Rectal smooth muscle tissue (tissue), 1 donor: Measurements from ENCODE around the gene NPHS1.

ENCODE experiments used
- H3K27ac ChIP-seq: one replicate; pipeline ENCODE4 v1.7.0; 2013; ENCODE audit warnings: low read depth, low read length, inconsistent platforms
- H3K27me3 ChIP-seq: one replicate; pipeline ENCODE4 v1.7.0; 2013; ENCODE audit warnings: low read length; ENCODE audit not compliant: control insufficient read depth, insufficient read depth
- H3K36me3 ChIP-seq: one replicate; pipeline ENCODE4 v1.7.0; 2013; ENCODE audit warnings: low read length; ENCODE audit not compliant: control insufficient read depth, insufficient read depth
- H3K4me1 ChIP-seq: one replicate; pipeline ENCODE4 v1.7.0; 2013; ENCODE audit warnings: low read length; ENCODE audit not compliant: control insufficient read depth, insufficient read depth
- H3K4me3 ChIP-seq: one replicate; pipeline ENCODE4 v1.7.0; 2013; ENCODE audit warnings: low read length
- H3K9ac ChIP-seq: one replicate; pipeline ENCODE4 v1.7.0; 2013; ENCODE audit warnings: low read length

Gene NPHS1

DNA sequence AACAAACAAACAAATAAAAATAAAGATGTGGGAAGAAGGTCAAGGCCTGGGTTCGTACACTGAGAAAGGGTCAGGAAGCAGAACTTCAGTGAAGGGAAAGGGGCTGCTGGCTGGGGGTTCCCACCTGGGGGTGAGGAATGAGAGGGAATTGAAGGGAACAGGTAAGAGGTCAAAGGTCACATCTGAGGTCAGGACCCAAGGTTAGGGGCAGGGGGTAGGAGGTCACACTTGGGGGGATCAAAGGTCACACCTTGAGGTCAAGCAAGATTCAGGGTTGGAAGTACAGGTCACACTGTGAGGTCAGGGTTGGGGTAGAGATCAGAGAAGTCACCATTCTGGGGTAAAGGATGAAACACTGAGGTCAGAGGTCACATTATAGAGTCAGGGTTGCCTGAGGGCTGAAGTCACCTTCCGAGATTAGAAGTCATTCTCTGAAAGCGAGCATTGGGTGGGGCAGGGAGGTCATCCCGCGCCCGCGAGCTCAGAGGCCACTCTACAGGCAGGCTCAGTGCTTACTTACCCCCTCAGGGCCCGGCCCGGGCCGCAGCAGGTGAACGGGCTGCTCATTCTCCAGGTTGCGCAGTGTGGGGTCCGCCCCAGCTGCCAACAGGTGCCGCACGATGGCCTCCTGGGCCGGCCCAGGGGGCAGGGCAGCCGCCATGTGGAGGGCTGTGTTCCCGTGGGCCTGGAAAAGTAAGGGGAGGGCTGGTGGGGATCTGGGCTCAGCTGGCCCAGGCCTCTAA lies 37.2 kb upstream of the NPHS1 start:
- Histone ChIP-seq H3K27ac (no peak overlapping the region), H3K4me1 (no peaks in the 10 kb centered on the region), H3K4me3 (no peak overlapping the region), H3K9ac (no peak overlapping the region), H3K36me3 (peaks cover 20% of the 10 kb centered on the region), H3K27me3 (no peaks in the 10 kb centered on the region)

GRCh38 chr19:35888398-35888797 lies 36.1 kb upstream of the NPHS1 start:
- H3K9ac ChIP-seq: no peak overlapping the region
- H3K27me3 ChIP-seq: no peaks in the 10 kb centered on the region
- peaks cover 17% of the 10 kb centered on the region for H3K36me3 ChIP-seq
- H3K27ac ChIP-seq: no peak overlapping the region
- H3K4me1 ChIP-seq: no peaks in the 10 kb centered on the region
- H3K4me3 ChIP-seq: no peak overlapping the region

GRCh38 chr19:35887197-35887596 lies 34.9 kb upstream of the NPHS1 start:
- Histone ChIP-seq H3K27ac (no peak overlapping the region), H3K9ac (no peak overlapping the region), H3K27me3 (no peaks in the 10 kb centered on the region), H3K4me3 (no peak overlapping the region), H3K4me1 (no peaks in the 10 kb centered on the region), H3K36me3 (peaks cover 11% of the 10 kb centered on the region)

DNA sequence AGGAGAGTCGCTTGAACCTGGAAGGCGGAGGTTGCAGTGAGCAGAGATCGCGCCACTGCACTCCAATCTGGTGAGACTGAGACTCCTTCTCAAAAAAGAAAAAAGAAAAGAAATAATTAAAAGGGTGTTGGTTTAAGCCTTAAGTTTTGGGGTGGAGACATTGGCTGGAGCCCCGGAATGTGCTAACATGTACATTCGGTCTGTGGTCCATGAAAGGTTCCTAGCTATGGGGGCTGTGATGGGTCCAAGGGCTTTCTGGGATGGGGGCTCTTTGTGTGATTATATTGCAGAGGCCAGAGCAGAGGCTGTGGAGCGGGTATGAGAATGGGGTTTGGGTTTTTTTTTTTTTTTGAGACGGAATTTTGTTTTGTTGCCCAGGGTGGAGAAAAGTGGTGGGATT lies 33.6 kb upstream of the NPHS1 start:
- Histone ChIP-seq H3K27me3 (no peaks in the 10 kb centered on the region), H3K36me3 (peaks cover 11% of the 10 kb centered on the region), H3K27ac (no peak overlapping the region), H3K9ac (no peak overlapping the region), H3K4me1 (no peaks in the 10 kb centered on the region), H3K4me3 (no peak overlapping the region)

GRCh38 chr19:35885225-35885738 lies 33.0 kb upstream of the NPHS1 start:
- Histone ChIP-seq H3K27ac (no peak overlapping the region), H3K27me3 (no peaks in the 10 kb centered on the region), H3K4me1 (no peaks in the 10 kb centered on the region), H3K9ac (no peak overlapping the region), H3K4me3 (no peak overlapping the region), H3K36me3 (peaks cover 11% of the 10 kb centered on the region)

DNA sequence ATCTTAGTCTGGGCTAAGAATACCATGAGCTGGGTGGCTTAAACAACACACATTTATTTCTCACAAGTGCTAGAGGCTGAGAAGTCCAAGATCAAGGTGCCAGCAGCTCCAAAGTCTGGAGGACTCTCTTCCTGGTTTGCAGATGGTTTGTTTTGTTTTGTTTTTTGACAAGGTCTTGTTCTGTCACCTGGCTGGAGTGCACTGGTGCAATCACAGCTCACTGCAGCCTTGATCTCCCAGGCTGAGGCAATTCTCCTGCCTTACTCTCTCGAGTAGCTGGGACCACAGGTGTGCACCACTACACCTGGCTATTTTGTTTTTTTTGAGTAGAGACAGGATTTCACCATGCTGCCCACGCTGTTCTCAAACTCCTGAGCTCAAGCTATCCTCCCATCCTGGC lies 31.6 kb upstream of the NPHS1 start:
- Histone ChIP-seq H3K4me1 (no peaks in the 10 kb centered on the region), H3K36me3 (peaks cover 7% of the 10 kb centered on the region)

DNA sequence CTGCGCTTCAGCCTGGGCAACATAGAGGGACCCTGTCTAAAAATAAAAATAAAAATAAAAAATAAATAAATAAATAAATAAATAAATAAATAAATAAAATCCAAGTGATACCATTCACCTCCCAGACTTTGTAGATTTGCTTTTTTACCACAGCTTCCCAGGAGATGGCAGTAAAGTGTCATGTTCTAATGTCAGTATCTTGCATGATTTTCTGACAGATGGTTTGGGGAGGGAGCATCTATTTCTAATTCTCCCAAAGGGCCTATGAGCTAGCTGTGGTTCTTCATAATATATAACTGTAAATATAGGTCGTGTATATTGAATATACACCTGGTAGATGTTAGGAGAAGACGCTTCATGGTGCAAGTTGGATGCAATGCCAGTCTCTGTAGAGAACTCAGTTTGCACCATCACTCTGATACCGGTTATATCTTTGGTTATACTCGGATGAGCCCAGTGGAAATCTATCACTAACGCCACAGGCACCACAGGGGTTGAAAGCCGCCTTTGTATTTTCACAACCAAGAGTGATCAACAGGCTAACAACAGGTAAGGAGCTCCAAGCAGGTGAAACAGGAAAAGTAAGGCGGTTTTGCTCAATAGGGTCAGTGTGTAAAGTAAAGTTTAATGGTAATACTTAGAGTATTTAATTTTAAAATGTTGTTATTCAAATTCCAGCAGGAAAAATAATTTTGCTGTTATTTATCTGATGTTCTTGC lies 30.0 kb upstream of the NPHS1 start:
- H3K27me3 ChIP-seq: peaks cover 5% of the 10 kb centered on the region
- no peaks in the 10 kb centered on the region for H3K36me3 ChIP-seq
- H3K27ac ChIP-seq: no peak overlapping the region
- H3K4me3 ChIP-seq: no peak overlapping the region
- no peaks in the 10 kb centered on the region for H3K4me1 ChIP-seq
- H3K9ac ChIP-seq: no peak overlapping the region

More for the DNA sequence above, 31.6 kb upstream of the NPHS1 start:
- H3K9ac ChIP-seq: no peak overlapping the region
- no peak overlapping the region for H3K4me3 ChIP-seq
- H3K27me3 ChIP-seq: peaks cover 5% of the 10 kb centered on the region
- H3K27ac ChIP-seq: no peak overlapping the region

GRCh38 chr19:35879770-35880317 lies 27.5 kb upstream of the NPHS1 start:
- H3K4me1 ChIP-seq: no peaks in the 10 kb centered on the region
- H3K27ac ChIP-seq: no peak overlapping the region
- no peaks in the 10 kb centered on the region for H3K36me3 ChIP-seq
- no peak overlapping the region for H3K4me3 ChIP-seq
- H3K27me3 ChIP-seq: peaks cover 5% of the 10 kb centered on the region
- H3K9ac ChIP-seq: no peak overlapping the region

DNA sequence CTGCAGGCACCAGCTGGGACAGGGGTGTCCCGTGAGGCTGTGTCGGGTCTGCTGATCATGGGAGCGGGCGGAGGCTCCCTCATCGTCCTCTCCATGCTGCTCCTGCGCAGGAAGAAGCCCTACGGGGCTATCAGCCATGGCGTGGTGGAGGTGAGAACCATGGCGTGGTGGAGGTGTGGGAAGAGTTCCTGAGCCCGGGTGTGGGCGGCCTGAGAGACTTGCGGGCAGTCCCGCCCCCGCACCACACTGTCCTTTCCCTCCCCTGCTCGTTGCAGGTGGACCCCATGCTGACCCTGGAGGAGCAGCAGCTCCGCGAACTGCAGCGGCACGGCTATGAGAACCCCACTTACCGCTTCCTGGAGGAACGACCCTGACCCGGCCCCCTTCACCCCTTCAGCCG lies 26.8 kb upstream of the NPHS1 start:
- Histone ChIP-seq H3K27me3 (peaks cover 5% of the 10 kb centered on the region), H3K4me3 (no peak overlapping the region), H3K36me3 (no peaks in the 10 kb centered on the region), H3K4me1 (no peaks in the 10 kb centered on the region), H3K27ac (no peak overlapping the region), H3K9ac (no peak overlapping the region)

- no peaks in the 10 kb centered on the region for H3K4me1 ChIP-seq
- H3K36me3 ChIP-seq: no peaks in the 10 kb centered on the region
- H3K27me3 ChIP-seq: peaks cover 14% of the 10 kb centered on the region
- H3K9ac ChIP-seq: no peak overlapping the region
- no peak overlapping the region for H3K27ac ChIP-seq
- H3K4me3 ChIP-seq: no peak overlapping the region
Measured at GRCh38 chr19:35874392-35874930, 22.2 kb upstream of the NPHS1 start.

DNA sequence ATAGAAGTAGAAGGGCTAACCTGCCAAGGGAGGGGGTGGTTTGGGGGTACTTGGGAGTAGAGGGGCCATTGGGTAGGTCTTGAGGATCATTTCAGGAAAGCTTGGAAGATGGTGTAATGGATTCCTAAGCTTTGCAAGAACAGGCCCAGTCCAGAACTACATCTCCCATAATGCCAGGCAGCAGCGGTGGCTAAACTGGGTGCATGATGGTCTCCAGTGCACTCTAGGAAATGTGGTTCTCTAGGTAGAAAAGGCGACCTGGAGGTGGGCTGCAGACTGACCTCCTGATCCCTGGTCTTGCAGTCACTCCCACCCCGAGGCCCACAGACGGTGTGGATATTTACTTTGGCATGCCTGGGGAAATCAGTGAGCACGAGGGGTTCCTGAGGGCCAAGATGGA lies 19.9 kb upstream of the NPHS1 start:
- Histone ChIP-seq H3K27ac (no peak overlapping the region), H3K36me3 (no peaks in the 10 kb centered on the region), H3K4me3 (no peak overlapping the region), H3K27me3 (peaks cover 11% of the 10 kb centered on the region), H3K9ac (no peak overlapping the region), H3K4me1 (peaks cover 3% of the 10 kb centered on the region)

DNA sequence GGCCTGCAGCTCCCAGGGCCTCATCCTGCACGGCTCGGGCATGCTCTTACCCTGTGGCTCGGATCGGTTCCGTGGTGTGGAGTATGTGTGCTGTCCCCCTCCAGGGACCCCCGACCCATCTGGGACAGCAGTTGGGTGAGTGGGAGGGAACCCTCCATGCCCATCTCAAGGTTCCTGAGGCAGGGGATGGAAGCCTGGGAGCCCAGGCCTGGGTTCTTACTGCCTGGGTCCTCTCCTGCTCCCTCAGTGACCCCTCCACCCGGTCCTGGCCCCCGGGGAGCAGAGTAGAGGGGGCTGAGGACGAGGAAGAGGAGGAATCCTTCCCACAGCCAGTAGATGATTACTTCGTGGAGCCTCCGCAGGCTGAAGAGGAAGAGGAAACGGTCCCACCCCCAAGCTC lies 19.3 kb upstream of the NPHS1 start:
- peaks cover 11% of the 10 kb centered on the region for H3K27me3 ChIP-seq

More for the DNA sequence above, 19.3 kb upstream of the NPHS1 start:
- Histone ChIP-seq H3K9ac (no peak overlapping the region), H3K27ac (no peak overlapping the region), H3K36me3 (no peaks in the 10 kb centered on the region), H3K4me3 (no peak overlapping the region), H3K4me1 (peaks cover 3% of the 10 kb centered on the region)
